Measurements from ENCODE around the gene FGF2.
"Not testable (repeated sequence)": the region's sequence is repeated elsewhere in the genome, so short reads cannot be mapped to it uniquely, and the experiment has no call there.

Gene FGF2

GRCh38 chr4:122826553-122827257 is at the start of gene FGF2:
Gene FGF2, plus strand, starts transcription at chr4:122826831. Its CDS starts 344 bp downstream, at chr4:122827175.
- in situ Hi-C loops (cut with MboI; ENCODE audit: low sequenced_read_pairs) = no loop called here

- in situ Hi-C loops (cut with MboI; ENCODE audit: low sequenced_read_pairs) = no loop called here
Observed at GRCh38 chr4:122776916-122777315, 49.7 kb upstream of the FGF2 start.

GRCh38 chr4:122777846-122778673 is 48.6 kb upstream of the FGF2 start:
- in situ Hi-C loops (cut with MboI; ENCODE audit: low sequenced_read_pairs) = no loop called here

GRCh38 chr4:122781486-122781885 is 45.1 kb upstream of the FGF2 start:
- in situ Hi-C loops (cut with MboI; ENCODE audit: low sequenced_read_pairs) = no loop called here

- in situ Hi-C loops (cut with MboI; ENCODE audit: low sequenced_read_pairs) = no loop called here
Observed at GRCh38 chr4:122783301-122784215, 43.1 kb upstream of the FGF2 start.

- in situ Hi-C loops (cut with MboI; ENCODE audit: low sequenced_read_pairs) = no loop called here
Observed at GRCh38 chr4:122784261-122784660, 42.4 kb upstream of the FGF2 start.

- in situ Hi-C loops (cut with MboI; ENCODE audit: low sequenced_read_pairs) = no loop called here
Observed at GRCh38 chr4:122785099-122785498, 41.5 kb upstream of the FGF2 start.

GRCh38 chr4:122786296-122786695 is 40.3 kb upstream of the FGF2 start:
- in situ Hi-C loops (cut with MboI; ENCODE audit: low sequenced_read_pairs) = not testable (repeated sequence)

GRCh38 chr4:122786920-122787319 is 39.7 kb upstream of the FGF2 start:
- in situ Hi-C loops (cut with MboI; ENCODE audit: low sequenced_read_pairs) = not testable (repeated sequence)

GRCh38 chr4:122787940-122788339 is 38.7 kb upstream of the FGF2 start:
- in situ Hi-C loops (cut with MboI; ENCODE audit: low sequenced_read_pairs) = no loop called here

GRCh38 chr4:122788935-122789334 is 37.7 kb upstream of the FGF2 start:
- in situ Hi-C loops (cut with MboI; ENCODE audit: low sequenced_read_pairs) = no loop called here

- in situ Hi-C loops (cut with MboI; ENCODE audit: low sequenced_read_pairs) = no loop called here
Observed at GRCh38 chr4:122793811-122794210, 32.8 kb upstream of the FGF2 start.

GRCh38 chr4:122796801-122797404 is 29.7 kb upstream of the FGF2 start:
- in situ Hi-C loops (cut with MboI; ENCODE audit: low sequenced_read_pairs) = no loop called here

GRCh38 chr4:122797405-122798094 is 29.1 kb upstream of the FGF2 start:
- in situ Hi-C loops (cut with MboI; ENCODE audit: low sequenced_read_pairs) = no loop called here

- in situ Hi-C loops (cut with MboI; ENCODE audit: low sequenced_read_pairs) = no loop called here
Observed at GRCh38 chr4:122798101-122798500, 28.5 kb upstream of the FGF2 start.

- in situ Hi-C loops (cut with MboI; ENCODE audit: low sequenced_read_pairs) = no loop called here
Observed at GRCh38 chr4:122798917-122799316, 27.7 kb upstream of the FGF2 start.

- in situ Hi-C loops (cut with MboI; ENCODE audit: low sequenced_read_pairs) = no loop called here
Observed at GRCh38 chr4:122803788-122804208, 22.8 kb upstream of the FGF2 start.

GRCh38 chr4:122806981-122807679 is 19.5 kb upstream of the FGF2 start:
- in situ Hi-C loops (cut with MboI; ENCODE audit: low sequenced_read_pairs) = no loop called here

- in situ Hi-C loops (cut with MboI; ENCODE audit: low sequenced_read_pairs) = no loop called here
Observed at GRCh38 chr4:122810669-122811068, 16.0 kb upstream of the FGF2 start.
